Ovary (tissue), 9 donors: ENCODE data around the gene BCAR3. TPM values are rescaled to one million over a fixed set of nuclear protein-coding genes. Genes with fewer than 3 reads are reported as not detected.

ENCODE experiments used
- DNase-seq, 5 donors: peaks; one replicate each; pipeline ENCODE4 v3.0.0-alpha.2; 2019 to 2020
- H3K27ac ChIP-seq, 2 donors: fragments of 200-600 bp; one replicate each; pipeline versions ENCODE4 v1.5.1 to v1.8.0; 2019 to 2022
- H3K27me3 ChIP-seq: fragments of 200-600 bp; one replicate; pipeline ENCODE4 v1.8.0; 2022
- H3K36me3 ChIP-seq: fragments of 200-600 bp; sonication (generic); one replicate; pipeline ENCODE4 v1.5.1; 2019
- H3K4me1 ChIP-seq: one replicate; pipeline ENCODE4 v1.8.1; 2013; ENCODE audit warnings: mild to moderate bottlenecking, moderate library complexity; ENCODE audit not compliant: insufficient read depth
- H3K4me3 ChIP-seq: fragments of 200-600 bp; sonication (generic); one replicate; pipeline ENCODE4 v1.5.1; 2017
- H3K9me3 ChIP-seq, 2 donors: fragments of 200-600 bp in 1 of 2; sonication (generic) in 1 of 2; one replicate each; pipeline versions ENCODE4 v1.5.1 to v1.8.1; 2013 to 2019; ENCODE audit warnings: mild to moderate bottlenecking in 1 of 2, moderate library complexity in 1 of 2
- CTCF ChIP-seq, 3 donors: fragments of 450-650 bp in 2 of 3; fragments of 200-600 bp in 1 of 3; IDR thresholded peaks; one replicate each; pipeline versions ENCODE4 v1.5.1 to v1.8.0; 2016 to 2022; ENCODE audit warnings: antibody characterized with exemption in 3 of 3, mild to moderate bottlenecking in 1 of 3
- EP300 ChIP-seq: sonication (generic); formaldehyde crosslinking; IDR thresholded peaks from one replicate; pipeline ENCODE4 v1.6.1; 2017; ENCODE audit warnings: antibody characterized with exemption
- POLR2A ChIP-seq: fragments of 450-650 bp; IDR thresholded peaks from one replicate; pipeline ENCODE4 v1.6.1; 2017; ENCODE audit warnings: antibody characterized with exemption, mild to moderate bottlenecking, moderate library complexity
- WGBS, 3 donors: extraction: QIAGEN DNeasy Blood & Tissue Kit in 1 of 3; methylation state at CpG; one replicate each; pipeline versions ENCODE4 v1.1.5 to v1.1.7; 2013 to 2017; 5-methylcytosine and 5-hydroxymethylcytosine counted together
- intact Hi-C, 4 donors: fragments of 100-400 bp; cut with DNase I; formaldehyde crosslinking; loops; one replicate each; pipeline versions ENCODE4 v1.11.0 to v1.15.1; 2022 to 2023
- polyA plus RNA-seq, 2 donors: library from polyadenylated mRNA; stranded (reverse); fragments of 200-250 nt in 1 of 2; fragments of 350-450 nt in 1 of 2; fragmentation: Illumina TruSeq in 1 of 2; extraction: RNeasy Lipid Tissue Mini Kit (QIAGEN cat#74804) in 1 of 2; gene quantifications; one replicate each; pipeline ENCODE4 v1.2.3, GENCODE V29; 2013 to 2014
- total RNA-seq, 7 donors: library from RNA; depleted of rRNA in 2 of 7; stranded (reverse); fragments of >200 nt in 2 of 7; fragmentation: NEBNext Ultra II Directional in 3 of 7; extraction: Animal tissue kit (Norgen Biotek cat#: 25700) in 3 of 7; gene quantifications; one replicate each; pipeline versions ENCODE4 v1.1.0 to v1.2.4, GENCODE V29; 2016 to 2023
- donor health status: DM: no; HTN: no; CAD: no; lungs with moderate emphysema.
- donor health status: DM: no; HTN: no; CAD: no.
- donor health status: Bipolar disorder and iron deficiency.
- donor health status: DM: yes; HTN: yes; CAD: no.
- donor health status: DM: no; HTN: no; CAD: no.
- donor health status: DM: yes; HTN: yes; CAD: no.

BCAR3 gene
- total and polyA plus RNA-seq, 9 donors: 13.8 to 30.8 (median 17.5) TPM

GRCh38 chr1:93549131-93549530 lies 132.5 kb downstream of the BCAR3 start:
- no peak overlapping the region for H3K4me3 ChIP-seq
- no peaks in the 10 kb centered on the region for H3K27me3 ChIP-seq
- H3K9me3 ChIP-seq: no peaks in the 10 kb centered on the region
- intact Hi-C loops: no loop called here
- no peak overlapping the region for H3K27ac ChIP-seq
- H3K36me3 ChIP-seq: no peaks in the 10 kb centered on the region
- no peak for TF ChIP-seq EP300
- TF ChIP-seq POLR2A: no peak
- TF ChIP-seq CTCF (IDR thresholded peaks at IDR 0.05): no peak
- WGBS, 3 donors: 92 to 94% (median 92%) methylated on average over 1 of the region's 1 CpG
- H3K4me1 ChIP-seq: no peaks in the 10 kb centered on the region
- DNase-seq: no peak

- no peak for TF ChIP-seq EP300
- no peak for TF ChIP-seq POLR2A
- no peaks in the 10 kb centered on the region for H3K27me3 ChIP-seq
- intact Hi-C loops: no loop called here
- DNase-seq: no peak
- H3K27ac ChIP-seq: no peak overlapping the region
- no peak overlapping the region for H3K4me3 ChIP-seq
- no peaks in the 10 kb centered on the region for H3K9me3 ChIP-seq
- 86 to 91% (median 88%) methylated on average over 3 of the region's 3 CpGs for WGBS, 3 donors
- no peaks in the 10 kb centered on the region for H3K4me1 ChIP-seq
- H3K36me3 ChIP-seq: no peaks in the 10 kb centered on the region
These were observed 135.3 kb downstream of the BCAR3 start for GRCh38 chr1:93546162-93546863.

GRCh38 chr1:93542398-93542797 lies 139.2 kb downstream of the BCAR3 start:
- intact Hi-C loops: no loop called here
- no peak for DNase-seq
- TF ChIP-seq POLR2A: no peak
- no peak for TF ChIP-seq EP300
- Histone ChIP-seq H3K36me3 (no peaks in the 10 kb centered on the region), H3K27me3 (no peaks in the 10 kb centered on the region), H3K9me3 (no peaks in the 10 kb centered on the region), H3K4me3 (no peak overlapping the region), H3K27ac (no peak overlapping the region), H3K4me1 (no peaks in the 10 kb centered on the region)
- WGBS, 3 donors: 95 to 100% (median 99%) methylated on average over 1 of the region's 1 CpG

- Histone ChIP-seq H3K4me3 (no peak overlapping the region), H3K36me3 (no peaks in the 10 kb centered on the region), H3K27ac (no peak overlapping the region), H3K27me3 (no peaks in the 10 kb centered on the region), H3K4me1 (no peaks in the 10 kb centered on the region), H3K9me3 (no peaks in the 10 kb centered on the region)
- WGBS, 3 donors: 79 to 84% (median 82%) methylated on average over 4 of the region's 4 CpGs
- DNase-seq: no peak
- intact Hi-C loops: no loop called here
- no peak for TF ChIP-seq CTCF (IDR thresholded peaks at IDR 0.05)
- no peak for TF ChIP-seq POLR2A
- no peak for TF ChIP-seq EP300
These were observed 140.6 kb downstream of the BCAR3 start for GRCh38 chr1:93541045-93541444.

GRCh38 chr1:93537924-93538323 lies 143.7 kb downstream of the BCAR3 start:
- no peak overlapping the region for H3K4me3 ChIP-seq
- H3K27ac ChIP-seq: no peak overlapping the region
- H3K36me3 ChIP-seq: no peaks in the 10 kb centered on the region
- DNase-seq: no peak
- 78 to 85% (median 79%) methylated on average over 2 of the region's 2 CpGs for WGBS, 3 donors
- H3K9me3 ChIP-seq: no peaks in the 10 kb centered on the region
- no peaks in the 10 kb centered on the region for H3K27me3 ChIP-seq
- TF ChIP-seq CTCF (IDR thresholded peaks at IDR 0.05): no peak
- TF ChIP-seq EP300: no peak
- TF ChIP-seq POLR2A: no peak
- intact Hi-C loops: no loop called here
- H3K4me1 ChIP-seq: no peaks in the 10 kb centered on the region
